Endothelial cell (in vitro differentiated cells): ENCODE results near the gene LOXL1. TPM values are rescaled to one million over a fixed set of nuclear protein-coding genes. Genes with fewer than 3 reads are reported as not detected.
"Not testable (repeated sequence)": the region's sequence is repeated elsewhere in the genome, so short reads cannot be mapped to it uniquely, and the experiment has no call there.

Experiments used
- DNase-seq: peaks from one replicate; pipeline ENCODE4 v3.0.0; 2021; ENCODE audit warnings: low spot score
- H3K27ac Mint-ChIP-seq: one replicate; pipeline ENCODE4 v1.8.0; 2021; ENCODE audit warnings: mixed read lengths, inconsistent platforms; ENCODE audit not compliant: unreplicated experiment
- H3K27me3 Mint-ChIP-seq: one replicate; pipeline ENCODE4 v1.8.0; 2021; ENCODE audit warnings: mild to moderate bottlenecking, moderate library complexity, mixed read lengths, inconsistent platforms; ENCODE audit not compliant: unreplicated experiment
- H3K36me3 Mint-ChIP-seq: one replicate; pipeline ENCODE4 v1.8.0; 2021; ENCODE audit warnings: mild to moderate bottlenecking, low read depth, mixed read lengths, inconsistent platforms; ENCODE audit not compliant: unreplicated experiment
- H3K4me1 Mint-ChIP-seq: one replicate; pipeline ENCODE4 v1.8.0; 2021; ENCODE audit warnings: mild to moderate bottlenecking, mixed read lengths, inconsistent platforms; ENCODE audit not compliant: unreplicated experiment
- H3K4me3 Mint-ChIP-seq: one replicate; pipeline ENCODE4 v1.8.0; 2021; ENCODE audit warnings: mild to moderate bottlenecking, mixed read lengths, inconsistent platforms; ENCODE audit not compliant: unreplicated experiment
- H3K9me3 Mint-ChIP-seq: one replicate; pipeline ENCODE4 v1.8.0; 2021; ENCODE audit warnings: mixed read lengths, inconsistent platforms; ENCODE audit not compliant: unreplicated experiment
- CTCF ChIP-seq: fragments of 200-600 bp; sonication (generic); IDR thresholded peaks from one replicate; pipeline ENCODE4 v1.5.0; 2021; ENCODE audit warnings: antibody characterized with exemption; ENCODE audit not compliant: unreplicated experiment
- total RNA-seq: library from RNA; stranded (reverse); fragmentation: NEBNext Ultra II Directional; extraction: Animal tissue kit (Norgen Biotek cat#: 25700); gene quantifications from one replicate; pipeline ENCODE4 v1.2.1, GENCODE V29; 2021; ENCODE audit not compliant: unreplicated experiment

LOXL1 gene
- total RNA-seq, 1 donor from 2014 or later = 156 TPM

- Mint-ChIP-seq H3K4me3 (no peak overlapping the region), H3K27me3 (peaks cover 7% of the 10 kb centered on the region), H3K9me3 (no peaks in the 10 kb centered on the region), H3K27ac (no peak overlapping the region), H3K4me1 (peaks cover 22% of the 10 kb centered on the region), H3K36me3 (peaks cover 3% of the 10 kb centered on the region)
- TF ChIP-seq CTCF = no peak
- DNase-seq = no peak
Observed at GRCh38 chr15:73969151-73969759, 43.0 kb downstream of the LOXL1 start.

GRCh38 chr15:73972984-73973682 is 46.9 kb downstream of the LOXL1 start:
- Mint-ChIP-seq H3K36me3 (peaks cover 6% of the 10 kb centered on the region), H3K9me3 (no peaks in the 10 kb centered on the region), H3K27me3 (peaks cover 7% of the 10 kb centered on the region), H3K4me3 (no peak overlapping the region), H3K27ac (no peak overlapping the region), H3K4me1 (peaks cover 3% of the 10 kb centered on the region)
- peak; percentile 89 for DNase-seq
- TF ChIP-seq CTCF = peak; percentile 61

GRCh38 chr15:73973683-73974200 is 47.5 kb downstream of the LOXL1 start:
- not testable (repeated sequence) for H3K9me3 Mint-ChIP-seq, H3K27ac Mint-ChIP-seq, DNase-seq, H3K27me3 Mint-ChIP-seq, H3K4me3 Mint-ChIP-seq, H3K36me3 Mint-ChIP-seq, H3K4me1 Mint-ChIP-seq

- H3K4me1 Mint-ChIP-seq, DNase-seq, H3K4me3 Mint-ChIP-seq, H3K36me3 Mint-ChIP-seq, H3K9me3 Mint-ChIP-seq, H3K27me3 Mint-ChIP-seq: not testable (repeated sequence)
- H3K27ac Mint-ChIP-seq = peak overlapping the region; percentile 34
Observed at GRCh38 chr15:73975440-73976125, 49.3 kb downstream of the LOXL1 start.

GRCh38 chr15:73978896-73979295 is 52.6 kb downstream of the LOXL1 start:
- peaks cover 5% of the 10 kb centered on the region for H3K27me3 Mint-ChIP-seq
- no peak for TF ChIP-seq CTCF
- H3K36me3 Mint-ChIP-seq = peaks cover 8% of the 10 kb centered on the region
- DNase-seq = no peak
- H3K9me3 Mint-ChIP-seq = no peaks in the 10 kb centered on the region
- no peak overlapping the region for H3K4me3 Mint-ChIP-seq
- peaks cover 3% of the 10 kb centered on the region for H3K4me1 Mint-ChIP-seq
- H3K27ac Mint-ChIP-seq = no peak overlapping the region
